ENCODE results near the gene RHOBTB3.

GRCh38 chr5:95711501-95712346 is 19.4 kb upstream of the RHOBTB3 start:
- TF ChIP-seq POLR2A (IDR thresholded peaks at IDR 0.05; ENCODE audit: low read depth, low read length) = no peak
- TF ChIP-seq CTCF (IDR thresholded peaks at IDR 0.05; ENCODE audit: extremely low read depth in 1 of 2, insufficient read depth in 1 of 2, low read depth in 1 of 2, low read length in 2 of 2) = no peak
- no peak for TF ChIP-seq POLR2AphosphoS5 (IDR thresholded peaks at IDR 0.05; ENCODE audit: insufficient read depth, low read depth, low read length)
- TF ChIP-seq MAX (IDR thresholded peaks at IDR 0.05; ENCODE audit: insufficient read depth, insufficient read length) = no peak
- no peak for TF ChIP-seq MYC (IDR thresholded peaks at IDR 0.05; ENCODE audit: low read depth, low read length)

Measured in endothelial cell of umbilical vein (primary cell).